Mucosa of rectum (tissue), 2 donors: ENCODE measurements around the gene NEURL1B.

Source experiments
- H3K27ac ChIP-seq, 2 donors: one replicate each; pipeline ENCODE4 v1.7.0; 2013; ENCODE audit warnings: inconsistent platforms in 2 of 2, low read depth in 2 of 2, low read length in 2 of 2
- H3K27me3 ChIP-seq, 2 donors: one replicate each; pipeline ENCODE4 v1.7.0; 2013; ENCODE audit warnings: low read length in 2 of 2; ENCODE audit not compliant: control insufficient read depth in 2 of 2, insufficient read depth in 2 of 2
- H3K36me3 ChIP-seq, 2 donors: one replicate each; pipeline ENCODE4 v1.7.0; 2013; ENCODE audit warnings: low read length in 2 of 2; ENCODE audit not compliant: control insufficient read depth in 2 of 2, insufficient read depth in 2 of 2
- H3K4me1 ChIP-seq, 2 donors: one replicate each; pipeline ENCODE4 v1.7.0; 2013; ENCODE audit warnings: low read length in 2 of 2, mild to moderate bottlenecking in 1 of 2; ENCODE audit not compliant: control insufficient read depth in 2 of 2, insufficient read depth in 2 of 2
- H3K4me3 ChIP-seq, 2 donors: one replicate each; pipeline ENCODE4 v1.7.0; 2013; ENCODE audit warnings: low read length in 2 of 2
- H3K9ac ChIP-seq, 2 donors: one replicate each; pipeline ENCODE4 v1.7.0; 2013; ENCODE audit warnings: low read length in 2 of 2, low read depth in 1 of 2, mild to moderate bottlenecking in 1 of 2
- H3K9me3 ChIP-seq, 2 donors: one replicate each; pipeline ENCODE4 v1.7.0; 2013; ENCODE audit warnings: low read length in 2 of 2; ENCODE audit not compliant: control insufficient read depth in 2 of 2
- donor health status: healthy.
- donor health status: Normal muscosa, but diverticular disease.

Gene NEURL1B

GRCh38 chr5:172721455-172722326, 80.6 kb downstream of the NEURL1B start:
- H3K9ac ChIP-seq, result peak overlapping the region in 1 of 2 donors; percentile 34
- H3K27ac ChIP-seq, result no peak overlapping the region
- H3K4me3 ChIP-seq, result no peak overlapping the region
- no peaks in the 10 kb centered on the region for H3K27me3 ChIP-seq
- peaks cover 0 to 8% of the 10 kb centered on the region in 2 donors for H3K4me1 ChIP-seq
- no peaks in the 10 kb centered on the region for H3K9me3 ChIP-seq
- H3K36me3 ChIP-seq, result no peaks in the 10 kb centered on the region

- Histone ChIP-seq H3K27ac (no peak overlapping the region), H3K9ac (no peak overlapping the region), H3K4me3 (no peak overlapping the region), H3K36me3 (no peaks in the 10 kb centered on the region), H3K4me1 (peaks cover 0 to 4% of the 10 kb centered on the region in 2 donors), H3K27me3 (no peaks in the 10 kb centered on the region), H3K9me3 (no peaks in the 10 kb centered on the region)
These were observed 81.3 kb downstream of the NEURL1B start for GRCh38 chr5:172722327-172722815.

GRCh38 chr5:172723508-172723907, 82.4 kb downstream of the NEURL1B start:
- H3K4me3 ChIP-seq, result no peak overlapping the region
- no peaks in the 10 kb centered on the region for H3K27me3 ChIP-seq
- H3K27ac ChIP-seq, result no peak overlapping the region
- H3K9me3 ChIP-seq, result no peaks in the 10 kb centered on the region
- no peaks in the 10 kb centered on the region for H3K36me3 ChIP-seq
- H3K4me1 ChIP-seq, result peaks cover 0 to 4% of the 10 kb centered on the region in 2 donors
- no peak overlapping the region for H3K9ac ChIP-seq

GRCh38 chr5:172724242-172725183, 83.5 kb downstream of the NEURL1B start:
- Histone ChIP-seq H3K27me3 (no peaks in the 10 kb centered on the region), H3K4me3 (no peak overlapping the region), H3K27ac (no peak overlapping the region), H3K9ac (no peak overlapping the region), H3K9me3 (no peaks in the 10 kb centered on the region), H3K4me1 (peaks cover 0 to 4% of the 10 kb centered on the region in 2 donors), H3K36me3 (no peaks in the 10 kb centered on the region)

GRCh38 chr5:172725273-172725672, 84.2 kb downstream of the NEURL1B start:
- Histone ChIP-seq H3K36me3 (no peaks in the 10 kb centered on the region), H3K4me3 (no peak overlapping the region), H3K27ac (no peak overlapping the region), H3K9ac (no peak overlapping the region), H3K9me3 (no peaks in the 10 kb centered on the region), H3K27me3 (no peaks in the 10 kb centered on the region), H3K4me1 (peaks cover 0 to 4% of the 10 kb centered on the region in 2 donors)

GRCh38 chr5:172725785-172726184, 84.7 kb downstream of the NEURL1B start:
- peaks cover 0 to 4% of the 10 kb centered on the region in 2 donors for H3K4me1 ChIP-seq

GRCh38 chr5:172726966-172727365, 85.9 kb downstream of the NEURL1B start:
- H3K4me1 ChIP-seq, result peaks cover 0 to 3% of the 10 kb centered on the region in 2 donors

More at GRCh38 chr5:172725785-172726184, 84.7 kb downstream of the NEURL1B start:
- Histone ChIP-seq H3K27me3 (no peaks in the 10 kb centered on the region), H3K9ac (no peak overlapping the region), H3K9me3 (no peaks in the 10 kb centered on the region), H3K36me3 (no peaks in the 10 kb centered on the region), H3K27ac (no peak overlapping the region), H3K4me3 (no peak overlapping the region)

GRCh38 chr5:172727551-172727950, 86.5 kb downstream of the NEURL1B start:
- H3K4me1 ChIP-seq, result peaks cover 0 to 3% of the 10 kb centered on the region in 2 donors
- H3K9me3 ChIP-seq, result no peaks in the 10 kb centered on the region
- no peaks in the 10 kb centered on the region for H3K36me3 ChIP-seq
- H3K9ac ChIP-seq, result no peak overlapping the region
- no peak overlapping the region for H3K4me3 ChIP-seq
- no peak overlapping the region for H3K27ac ChIP-seq
- no peaks in the 10 kb centered on the region for H3K27me3 ChIP-seq

More at GRCh38 chr5:172726966-172727365, 85.9 kb downstream of the NEURL1B start:
- no peaks in the 10 kb centered on the region for H3K36me3 ChIP-seq
- no peaks in the 10 kb centered on the region for H3K9me3 ChIP-seq
- no peak overlapping the region for H3K9ac ChIP-seq
- no peaks in the 10 kb centered on the region for H3K27me3 ChIP-seq
- no peak overlapping the region for H3K4me3 ChIP-seq
- no peak overlapping the region for H3K27ac ChIP-seq

GRCh38 chr5:172728481-172729241, 87.6 kb downstream of the NEURL1B start:
- H3K27me3 ChIP-seq, result no peaks in the 10 kb centered on the region
- H3K36me3 ChIP-seq, result no peaks in the 10 kb centered on the region
- no peaks in the 10 kb centered on the region for H3K9me3 ChIP-seq
- H3K4me1 ChIP-seq, result peaks cover 5 to 11% of the 10 kb centered on the region in 2 donors
- H3K4me3 ChIP-seq, result no peak overlapping the region
- H3K9ac ChIP-seq, result no peak overlapping the region
- H3K27ac ChIP-seq, result no peak overlapping the region
